Endothelial cell (in vitro differentiated cells): Measurements from ENCODE around the gene CD40. TPM values are rescaled to one million over a fixed set of nuclear protein-coding genes. Genes with fewer than 3 reads are reported as not detected.
A peak's percentile ranks its signal among the peaks of the same experiment; 100 is the strongest.

ENCODE experiments used
- DNase-seq: peaks from one replicate; pipeline ENCODE4 v3.0.0; 2021; ENCODE audit warnings: low spot score
- H3K27ac Mint-ChIP-seq: one replicate; pipeline ENCODE4 v1.8.0; 2021; ENCODE audit warnings: mixed read lengths, inconsistent platforms; ENCODE audit not compliant: unreplicated experiment
- H3K27me3 Mint-ChIP-seq: one replicate; pipeline ENCODE4 v1.8.0; 2021; ENCODE audit warnings: mild to moderate bottlenecking, moderate library complexity, mixed read lengths, inconsistent platforms; ENCODE audit not compliant: unreplicated experiment
- H3K36me3 Mint-ChIP-seq: one replicate; pipeline ENCODE4 v1.8.0; 2021; ENCODE audit warnings: mild to moderate bottlenecking, low read depth, mixed read lengths, inconsistent platforms; ENCODE audit not compliant: unreplicated experiment
- H3K4me1 Mint-ChIP-seq: one replicate; pipeline ENCODE4 v1.8.0; 2021; ENCODE audit warnings: mild to moderate bottlenecking, mixed read lengths, inconsistent platforms; ENCODE audit not compliant: unreplicated experiment
- H3K4me3 Mint-ChIP-seq: one replicate; pipeline ENCODE4 v1.8.0; 2021; ENCODE audit warnings: mild to moderate bottlenecking, mixed read lengths, inconsistent platforms; ENCODE audit not compliant: unreplicated experiment
- H3K9me3 Mint-ChIP-seq: one replicate; pipeline ENCODE4 v1.8.0; 2021; ENCODE audit warnings: mixed read lengths, inconsistent platforms; ENCODE audit not compliant: unreplicated experiment
- total RNA-seq: library from RNA; stranded (reverse); fragmentation: NEBNext Ultra II Directional; extraction: Animal tissue kit (Norgen Biotek cat#: 25700); gene quantifications from one replicate; pipeline ENCODE4 v1.2.1, GENCODE V29; 2021; ENCODE audit not compliant: unreplicated experiment
- TF ChIP-seq, protein P1 (sequence below): fragments of 200-600 bp; sonication (generic); IDR thresholded peaks from one replicate; pipeline ENCODE4 v1.5.0; 2021; ENCODE audit warnings: antibody characterized with exemption; ENCODE audit not compliant: unreplicated experiment

The CD40 gene
- total RNA-seq, 1 donor from 2014 or later: 69.4 TPM

DNA sequence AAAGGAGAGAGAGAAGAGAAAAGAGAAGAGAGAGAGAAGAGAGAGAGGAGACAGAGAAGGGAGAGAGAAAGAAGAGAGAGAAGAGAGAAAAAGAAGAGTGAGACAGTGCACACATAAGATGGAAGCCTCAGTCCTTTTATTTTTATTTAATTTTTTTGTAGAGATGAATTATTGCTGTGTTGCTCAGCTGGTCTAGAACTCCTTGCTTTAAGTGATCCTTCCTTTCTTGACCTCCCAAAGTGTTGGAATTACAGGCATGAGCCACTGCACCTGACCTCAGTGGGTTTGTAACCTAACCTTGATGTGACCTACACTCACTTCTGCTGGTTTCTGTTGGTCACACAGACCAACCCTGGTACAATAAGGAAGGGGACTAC lies 6.3 kb upstream of the CD40 start:
- Mint-ChIP-seq H3K36me3 (no peaks in the 10 kb centered on the region), H3K27ac (no peak overlapping the region), H3K4me3 (no peak overlapping the region), H3K27me3 (peaks cover 11% of the 10 kb centered on the region), H3K9me3 (no peaks in the 10 kb centered on the region), H3K4me1 (peaks cover 21% of the 10 kb centered on the region)
- TF ChIP-seq, protein P1, sequence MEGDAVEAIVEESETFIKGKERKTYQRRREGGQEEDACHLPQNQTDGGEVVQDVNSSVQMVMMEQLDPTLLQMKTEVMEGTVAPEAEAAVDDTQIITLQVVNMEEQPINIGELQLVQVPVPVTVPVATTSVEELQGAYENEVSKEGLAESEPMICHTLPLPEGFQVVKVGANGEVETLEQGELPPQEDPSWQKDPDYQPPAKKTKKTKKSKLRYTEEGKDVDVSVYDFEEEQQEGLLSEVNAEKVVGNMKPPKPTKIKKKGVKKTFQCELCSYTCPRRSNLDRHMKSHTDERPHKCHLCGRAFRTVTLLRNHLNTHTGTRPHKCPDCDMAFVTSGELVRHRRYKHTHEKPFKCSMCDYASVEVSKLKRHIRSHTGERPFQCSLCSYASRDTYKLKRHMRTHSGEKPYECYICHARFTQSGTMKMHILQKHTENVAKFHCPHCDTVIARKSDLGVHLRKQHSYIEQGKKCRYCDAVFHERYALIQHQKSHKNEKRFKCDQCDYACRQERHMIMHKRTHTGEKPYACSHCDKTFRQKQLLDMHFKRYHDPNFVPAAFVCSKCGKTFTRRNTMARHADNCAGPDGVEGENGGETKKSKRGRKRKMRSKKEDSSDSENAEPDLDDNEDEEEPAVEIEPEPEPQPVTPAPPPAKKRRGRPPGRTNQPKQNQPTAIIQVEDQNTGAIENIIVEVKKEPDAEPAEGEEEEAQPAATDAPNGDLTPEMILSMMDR: no peak
- DNase-seq: no peak

- H3K27me3 Mint-ChIP-seq: peaks cover 13% of the 10 kb centered on the region
- no peak for DNase-seq
- no peaks in the 10 kb centered on the region for H3K36me3 Mint-ChIP-seq
- no peak overlapping the region for H3K27ac Mint-ChIP-seq
- no peak overlapping the region for H3K4me3 Mint-ChIP-seq
- TF ChIP-seq, protein P1: no peak
- peaks cover 23% of the 10 kb centered on the region for H3K4me1 Mint-ChIP-seq
- no peaks in the 10 kb centered on the region for H3K9me3 Mint-ChIP-seq
Observed at GRCh38 chr20:46112430-46113112, 5.5 kb upstream of the CD40 start.

DNA sequence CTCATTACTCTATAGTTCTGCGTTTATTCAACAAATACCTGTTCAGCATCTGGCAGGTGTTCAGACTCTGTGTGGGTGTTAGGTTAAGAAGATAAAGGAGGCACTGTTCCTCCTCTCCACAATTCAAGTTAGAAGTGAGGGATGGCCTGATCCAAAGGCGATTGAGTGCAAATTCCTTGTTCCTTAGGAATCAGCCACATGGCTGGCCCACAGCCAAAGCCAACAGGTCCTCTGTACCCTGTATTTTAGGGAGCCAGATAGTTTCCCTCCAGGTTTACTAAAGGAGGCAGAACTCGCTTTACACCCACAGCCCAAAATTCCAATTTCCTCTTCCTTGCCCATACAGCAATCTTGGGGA lies 5.0 kb upstream of the CD40 start:
- H3K4me3 Mint-ChIP-seq: no peak overlapping the region
- H3K4me1 Mint-ChIP-seq: peaks cover 28% of the 10 kb centered on the region
- peaks cover 13% of the 10 kb centered on the region for H3K27me3 Mint-ChIP-seq
- TF ChIP-seq, protein P1: no peak
- H3K9me3 Mint-ChIP-seq: no peaks in the 10 kb centered on the region
- no peak for DNase-seq
- no peaks in the 10 kb centered on the region for H3K36me3 Mint-ChIP-seq
- H3K27ac Mint-ChIP-seq: no peak overlapping the region

DNA sequence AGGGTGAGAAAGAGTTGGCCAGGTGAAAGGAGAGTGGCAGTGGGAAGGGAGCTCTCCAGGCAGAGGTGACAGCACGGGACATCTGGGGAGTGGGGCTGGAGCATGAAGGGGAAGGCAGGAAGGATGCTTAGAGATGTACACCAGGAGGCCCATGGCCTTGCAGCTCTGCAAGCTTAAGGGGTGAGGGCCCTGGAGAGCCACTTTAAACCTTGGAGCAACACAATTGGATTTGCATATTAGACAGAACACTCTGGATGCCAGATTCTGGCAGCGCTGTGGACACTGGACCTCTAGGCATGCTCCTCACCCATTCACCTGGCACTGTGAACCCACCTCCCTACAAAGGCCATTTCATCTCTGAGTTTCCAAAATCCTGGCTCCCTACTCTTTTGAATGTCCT lies 3.7 kb upstream of the CD40 start:
- H3K4me1 Mint-ChIP-seq: peaks cover 34% of the 10 kb centered on the region
- no peak overlapping the region for H3K4me3 Mint-ChIP-seq
- peaks cover 13% of the 10 kb centered on the region for H3K27me3 Mint-ChIP-seq
- TF ChIP-seq, protein P1: no peak
- H3K36me3 Mint-ChIP-seq: no peaks in the 10 kb centered on the region
- no peak overlapping the region for H3K27ac Mint-ChIP-seq
- no peaks in the 10 kb centered on the region for H3K9me3 Mint-ChIP-seq
- DNase-seq: no peak

DNA sequence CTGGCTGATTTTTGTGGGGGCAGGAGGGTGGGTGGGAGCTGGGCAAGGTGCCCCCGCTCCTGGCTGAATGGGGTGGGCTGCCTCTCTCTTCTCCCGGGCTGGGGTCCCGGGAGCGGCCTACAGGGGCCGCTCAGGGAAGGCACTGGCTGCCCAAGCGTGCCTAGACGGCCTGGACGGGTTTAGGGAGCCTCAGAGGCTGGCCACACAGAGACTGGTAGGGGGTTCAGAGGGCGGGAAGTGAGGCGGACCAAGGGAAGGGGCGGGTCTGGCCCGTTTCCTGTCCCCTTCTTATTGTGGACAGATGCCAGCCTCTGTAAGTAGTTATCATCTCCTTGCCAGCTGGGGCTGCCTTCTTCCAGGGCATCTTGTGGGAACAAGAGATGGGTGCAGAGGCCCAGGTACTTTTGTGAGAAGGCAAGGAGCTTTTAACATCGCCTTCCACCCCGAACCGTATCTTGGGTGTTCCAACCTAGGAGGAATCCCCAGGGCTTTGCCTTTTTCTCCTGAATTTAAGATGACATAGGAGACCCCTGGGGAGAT lies 437 bp downstream of the CD40 start:
- H3K36me3 Mint-ChIP-seq: peaks cover 15% of the 10 kb centered on the region
- peaks cover 51% of the 10 kb centered on the region for H3K4me1 Mint-ChIP-seq
- peaks cover 12% of the 10 kb centered on the region for H3K27me3 Mint-ChIP-seq
- peak overlapping the region; percentile 98 for H3K4me3 Mint-ChIP-seq
- DNase-seq: peak; percentile 48
- no peaks in the 10 kb centered on the region for H3K9me3 Mint-ChIP-seq
- H3K27ac Mint-ChIP-seq: no peak overlapping the region
- TF ChIP-seq, protein P1: no peak
